HG03066 (cell line): ENCODE data around the gene DVL1.
"Not testable (repeated sequence)": the region's sequence is repeated elsewhere in the genome, so short reads cannot be mapped to it uniquely, and the experiment has no call there.

Source experiments
- ATAC-seq: cut with Tn5 transposase; IDR thresholded peaks from one replicate; pipeline ENCODE4 v1.9.1; 2021; ENCODE audit warnings: low read depth; ENCODE audit not compliant: unreplicated experiment

DVL1 gene

GRCh38 chr1:1349256-1350012 lies at the start of gene DVL1:
TSS of gene DVL1 (minus strand) at chr1:1349418. CDS start at chr1:1349065, 353 bp downstream.
- ATAC-seq, result peak; percentile 50

GRCh38 chr1:1398677-1399186 lies 49.5 kb upstream of the DVL1 start:
- no peak for ATAC-seq

GRCh38 chr1:1397839-1398523 lies 48.8 kb upstream of the DVL1 start:
- ATAC-seq, result no peak

GRCh38 chr1:1395166-1395565 lies 45.9 kb upstream of the DVL1 start:
- ATAC-seq, result no peak

GRCh38 chr1:1394116-1394515 lies 44.9 kb upstream of the DVL1 start:
- no peak for ATAC-seq

GRCh38 chr1:1393428-1393827 lies 44.2 kb upstream of the DVL1 start:
- no peak for ATAC-seq

GRCh38 chr1:1393014-1393413 lies 43.8 kb upstream of the DVL1 start:
- no peak for ATAC-seq

- no peak for ATAC-seq
These were observed 42.0 kb upstream of the DVL1 start for GRCh38 chr1:1391225-1391624.

GRCh38 chr1:1390675-1391074 lies 41.5 kb upstream of the DVL1 start:
- ATAC-seq, result no peak

- no peak for ATAC-seq
These were observed 38.9 kb upstream of the DVL1 start for GRCh38 chr1:1388078-1388472.

GRCh38 chr1:1387098-1388077 lies 38.2 kb upstream of the DVL1 start:
- no peak for ATAC-seq

- no peak for ATAC-seq
These were observed 36.7 kb upstream of the DVL1 start for GRCh38 chr1:1385931-1386330.

GRCh38 chr1:1385339-1385738 lies 36.1 kb upstream of the DVL1 start:
- ATAC-seq, result not testable (repeated sequence)

GRCh38 chr1:1381294-1381693 lies 32.1 kb upstream of the DVL1 start:
- ATAC-seq, result no peak

GRCh38 chr1:1380860-1381259 lies 31.6 kb upstream of the DVL1 start:
- no peak for ATAC-seq

- no peak for ATAC-seq
These were observed 28.5 kb upstream of the DVL1 start for GRCh38 chr1:1377540-1378205.

- no peak for ATAC-seq
These were observed 27.5 kb upstream of the DVL1 start for GRCh38 chr1:1376551-1377226.

GRCh38 chr1:1374929-1375662 lies 25.9 kb upstream of the DVL1 start, which contains the start of gene AURKAIP1:
TSS of gene AURKAIP1 (minus strand) at chr1:1375207. CDS start at chr1:1374756, 451 bp downstream.
- ATAC-seq, result peak; percentile 87

GRCh38 chr1:1374589-1374928 lies 25.3 kb upstream of the DVL1 start:
- ATAC-seq, result no peak
